ENCODE measurements around the gene MTMR6.

The MTMR6 gene

GRCh38 chr13:25214491-25215252, 72.6 kb downstream of the MTMR6 start:
- no peak for DNase-seq

GRCh38 chr13:25213715-25214114, 73.6 kb downstream of the MTMR6 start:
- no peak for DNase-seq

GRCh38 chr13:25210842-25211569, 76.3 kb downstream of the MTMR6 start:
- DNase-seq, result no peak

- DNase-seq, result no peak
These were observed 79.9 kb downstream of the MTMR6 start for GRCh38 chr13:25207291-25207810.

- no peak for DNase-seq
These were observed 82.4 kb downstream of the MTMR6 start for GRCh38 chr13:25204863-25205262.

GRCh38 chr13:25203127-25203740, 84.1 kb downstream of the MTMR6 start:
- no peak for DNase-seq

GRCh38 chr13:25200783-25201182, 86.5 kb downstream of the MTMR6 start:
- peak; percentile 35 for DNase-seq

GRCh38 chr13:25198647-25199046, 88.6 kb downstream of the MTMR6 start:
- DNase-seq, result no peak

GRCh38 chr13:25196971-25197370, 90.3 kb downstream of the MTMR6 start:
- no peak for DNase-seq
